ENCODE measurements around the gene KCNK6.

KCNK6 gene

DNA sequence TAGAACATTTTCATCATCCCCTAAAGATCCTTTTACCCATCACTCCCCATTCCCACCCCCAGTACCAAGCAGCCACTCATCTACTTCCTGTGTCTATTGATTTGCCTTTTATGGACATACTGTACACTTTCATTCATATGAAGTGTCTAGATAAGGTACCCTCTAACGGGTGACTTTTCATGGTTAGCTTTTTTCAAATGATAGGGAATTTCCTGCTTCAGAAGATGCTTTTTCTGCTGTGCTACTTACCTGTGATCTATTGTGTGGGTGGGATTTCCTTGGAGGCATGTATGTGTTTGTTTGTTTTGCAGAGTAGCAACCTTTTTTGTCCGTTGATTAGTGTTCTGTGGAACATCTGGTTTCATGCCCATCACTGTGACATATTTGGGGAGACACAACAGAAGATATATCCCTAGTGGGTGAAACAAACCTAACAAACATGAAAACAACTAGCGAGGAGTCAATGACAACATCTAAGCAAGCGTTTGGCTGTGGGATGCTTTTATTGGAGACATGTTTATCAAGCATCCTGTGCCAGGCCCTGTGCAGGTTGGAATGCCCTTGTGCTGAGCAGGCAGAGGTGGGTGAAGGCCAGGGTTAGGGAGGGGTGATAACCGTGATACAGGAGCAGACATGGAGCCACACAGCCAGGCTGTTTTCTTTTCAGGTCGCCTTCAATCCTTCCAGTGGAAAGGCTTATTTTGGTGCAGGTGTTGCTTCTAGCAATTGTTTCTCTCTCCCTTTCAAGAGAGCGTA is 37.7 kb upstream of the KCNK6 start:
- no peak overlapping the region for H3K4me3 ChIP-seq (ENCODE audit: low read depth, low read length)
- H3K9ac ChIP-seq (ENCODE audit: low read length): no peak overlapping the region
- peaks cover 5% of the 10 kb centered on the region; the same call in 1 of the 2 replicates for H3K4me1 ChIP-seq (ENCODE audit: control insufficient read depth, insufficient read depth, low read length)
- H3K27me3 ChIP-seq (ENCODE audit: control insufficient read depth, insufficient read depth, low read length): no peaks in the 10 kb centered on the region
- no peaks in the 10 kb centered on the region for H3K9me3 ChIP-seq (ENCODE audit: control insufficient read depth, insufficient read depth, low read depth, low read length)
- H3K27ac ChIP-seq (ENCODE audit: low read depth, low read length): no peak overlapping the region
- H3K36me3 ChIP-seq (ENCODE audit: control insufficient read depth, insufficient read depth, low read length): peaks cover 40% of the 10 kb centered on the region

DNA sequence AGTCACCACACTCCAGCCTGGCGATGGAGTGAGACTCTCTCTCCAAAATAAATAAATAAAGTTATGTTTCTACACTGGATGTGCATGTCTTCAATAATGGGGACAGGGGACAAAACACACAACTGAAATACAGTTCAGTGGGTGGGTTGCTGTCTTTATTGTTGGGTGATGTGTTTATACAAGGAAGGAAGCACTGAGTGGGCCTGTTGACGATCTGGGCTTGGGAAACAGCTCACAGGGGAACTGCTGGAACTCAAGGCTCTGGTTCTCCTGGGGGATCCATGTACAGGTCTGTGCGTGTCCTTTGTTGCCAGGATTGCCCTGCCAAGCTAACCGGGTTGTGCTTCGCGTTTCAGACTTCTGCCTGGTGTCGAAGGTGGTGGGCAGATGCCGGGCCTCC is 36.4 kb upstream of the KCNK6 start:
- Histone ChIP-seq H3K9me3 (ENCODE audit: control insufficient read depth, insufficient read depth, low read depth, low read length) (no peaks in the 10 kb centered on the region), H3K36me3 (ENCODE audit: control insufficient read depth, insufficient read depth, low read length) (peaks cover 48% of the 10 kb centered on the region), H3K9ac (ENCODE audit: low read length) (no peak overlapping the region), H3K4me3 (ENCODE audit: low read depth, low read length) (no peak overlapping the region), H3K27me3 (ENCODE audit: control insufficient read depth, insufficient read depth, low read length) (no peaks in the 10 kb centered on the region), H3K27ac (ENCODE audit: low read depth, low read length) (no peak overlapping the region), H3K4me1 (ENCODE audit: control insufficient read depth, insufficient read depth, low read length) (no peaks in the 10 kb centered on the region; the same call in 1 of the 2 replicates)

DNA sequence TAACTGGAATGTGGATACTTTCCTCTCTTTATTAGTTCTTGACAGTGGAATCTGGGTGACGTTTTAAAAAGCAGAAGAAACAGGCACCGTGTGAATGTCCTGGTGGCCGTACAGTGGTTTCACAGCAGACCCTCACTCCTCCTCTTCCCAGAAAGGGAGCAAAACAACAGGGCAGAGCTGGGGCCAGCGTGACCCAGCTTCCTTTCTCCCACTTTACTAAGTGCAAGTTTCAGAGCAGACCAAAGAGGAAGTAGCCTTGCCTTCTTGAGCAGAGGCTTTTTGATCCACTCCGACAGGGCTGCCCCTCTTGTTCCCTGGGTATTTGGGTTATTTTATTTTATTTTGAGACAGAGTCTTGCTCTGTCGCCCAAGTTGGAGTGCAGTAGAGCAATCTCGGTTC is 35.2 kb upstream of the KCNK6 start:
- H3K36me3 ChIP-seq (ENCODE audit: control insufficient read depth, insufficient read depth, low read length): peaks cover 59% of the 10 kb centered on the region
- H3K27ac ChIP-seq (ENCODE audit: low read depth, low read length): no peak overlapping the region
- no peak overlapping the region for H3K9ac ChIP-seq (ENCODE audit: low read length)
- no peaks in the 10 kb centered on the region for H3K9me3 ChIP-seq (ENCODE audit: control insufficient read depth, insufficient read depth, low read depth, low read length)
- no peaks in the 10 kb centered on the region for H3K4me1 ChIP-seq (ENCODE audit: control insufficient read depth, insufficient read depth, low read length)
- H3K4me3 ChIP-seq (ENCODE audit: low read depth, low read length): no peak overlapping the region
- H3K27me3 ChIP-seq (ENCODE audit: control insufficient read depth, insufficient read depth, low read length): no peaks in the 10 kb centered on the region

DNA sequence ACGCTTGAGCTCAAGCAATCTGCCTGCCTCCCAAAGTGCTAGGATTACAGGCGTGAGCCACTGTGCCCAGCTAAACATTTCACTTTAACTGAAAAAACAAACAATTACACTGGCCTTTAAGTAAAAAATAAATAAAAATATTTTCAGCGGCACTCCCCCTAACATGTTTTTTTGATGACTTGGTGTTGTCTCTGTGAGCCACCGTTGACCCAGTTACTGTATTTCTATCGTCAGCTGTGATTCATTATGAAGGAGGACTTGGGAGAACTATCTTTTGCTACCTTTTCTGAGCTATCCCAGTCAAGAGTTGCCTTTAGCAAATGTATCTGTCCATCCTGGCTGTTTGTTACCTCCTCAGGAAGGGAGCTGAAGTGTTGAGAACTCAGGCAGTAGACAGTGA is 34.1 kb upstream of the KCNK6 start:
- Histone ChIP-seq H3K27ac (ENCODE audit: low read depth, low read length) (no peak overlapping the region), H3K9ac (ENCODE audit: low read length) (no peak overlapping the region), H3K4me3 (ENCODE audit: low read depth, low read length) (no peak overlapping the region), H3K27me3 (ENCODE audit: control insufficient read depth, insufficient read depth, low read length) (no peaks in the 10 kb centered on the region), H3K4me1 (ENCODE audit: control insufficient read depth, insufficient read depth, low read length) (no peaks in the 10 kb centered on the region), H3K36me3 (ENCODE audit: control insufficient read depth, insufficient read depth, low read length) (peaks cover 63% of the 10 kb centered on the region), H3K9me3 (ENCODE audit: control insufficient read depth, insufficient read depth, low read depth, low read length) (no peaks in the 10 kb centered on the region)

DNA sequence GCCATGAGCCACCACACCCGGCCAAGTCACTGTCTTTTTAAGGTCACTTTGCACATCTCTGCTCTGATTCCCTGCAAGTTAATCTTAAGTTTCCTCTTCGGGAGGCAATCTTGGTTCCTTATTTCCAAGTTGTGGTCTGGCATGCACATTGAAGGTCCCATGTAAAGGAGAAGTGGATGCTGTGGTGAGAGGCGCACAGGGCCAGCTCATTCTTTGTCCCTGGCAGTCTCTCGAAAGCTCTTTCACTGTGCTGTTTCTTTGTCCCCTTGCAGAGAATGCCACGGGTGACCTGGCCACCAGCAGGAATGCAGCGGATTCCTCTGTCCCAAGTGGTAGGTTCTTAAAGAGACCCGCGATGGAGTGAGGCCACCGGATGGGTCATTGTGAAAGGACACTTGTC is 32.0 kb upstream of the KCNK6 start:
- no peak overlapping the region for H3K9ac ChIP-seq (ENCODE audit: low read length)
- H3K9me3 ChIP-seq (ENCODE audit: control insufficient read depth, insufficient read depth, low read depth, low read length): no peaks in the 10 kb centered on the region
- H3K36me3 ChIP-seq (ENCODE audit: control insufficient read depth, insufficient read depth, low read length): peaks cover 78% of the 10 kb centered on the region
- no peaks in the 10 kb centered on the region for H3K27me3 ChIP-seq (ENCODE audit: control insufficient read depth, insufficient read depth, low read length)
- no peaks in the 10 kb centered on the region for H3K4me1 ChIP-seq (ENCODE audit: control insufficient read depth, insufficient read depth, low read length)
- H3K27ac ChIP-seq (ENCODE audit: low read depth, low read length): no peak overlapping the region
- H3K4me3 ChIP-seq (ENCODE audit: low read depth, low read length): no peak overlapping the region

DNA sequence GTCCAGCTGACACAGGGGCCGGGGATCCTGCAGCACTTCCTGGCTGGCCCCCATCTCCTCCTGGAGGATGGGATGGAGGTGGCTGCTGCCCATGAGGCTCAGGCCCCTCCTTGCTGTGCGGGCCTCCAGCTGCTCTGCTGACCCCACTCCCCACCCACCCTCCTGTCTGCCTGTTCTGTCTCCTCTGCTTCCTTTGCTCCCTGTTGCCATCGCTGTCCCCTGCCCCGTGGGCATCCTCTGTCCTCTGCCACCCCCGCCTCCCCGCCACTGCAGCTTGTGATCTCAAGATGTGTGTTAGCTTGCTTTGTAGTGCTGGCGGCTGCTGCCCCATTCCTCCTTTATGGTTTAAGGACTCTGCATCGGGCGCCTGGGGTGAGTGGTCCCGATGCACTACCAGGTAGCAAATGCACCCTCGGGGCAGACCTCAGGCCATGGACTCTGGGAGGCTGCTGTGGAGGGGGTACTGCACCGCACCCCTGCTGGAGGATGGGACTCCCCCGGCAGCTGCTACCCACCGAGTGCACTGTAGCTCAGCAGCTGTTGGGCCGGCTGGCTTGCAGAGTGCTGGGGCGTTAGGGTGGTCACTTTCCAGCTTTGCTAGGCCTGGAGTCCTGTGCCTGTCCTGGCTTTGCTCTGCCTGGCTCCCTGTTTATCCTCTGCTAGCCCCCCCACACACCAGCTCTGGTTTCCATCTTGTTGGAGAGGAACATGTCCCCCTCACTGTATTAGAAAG is 31.4 kb upstream of the KCNK6 start:
- H3K36me3 ChIP-seq (ENCODE audit: control insufficient read depth, insufficient read depth, low read length): peaks cover 82% of the 10 kb centered on the region
- H3K9me3 ChIP-seq (ENCODE audit: control insufficient read depth, insufficient read depth, low read depth, low read length): no peaks in the 10 kb centered on the region
- no peak overlapping the region for H3K9ac ChIP-seq (ENCODE audit: low read length)
- no peaks in the 10 kb centered on the region for H3K27me3 ChIP-seq (ENCODE audit: control insufficient read depth, insufficient read depth, low read length)
- no peaks in the 10 kb centered on the region for H3K4me1 ChIP-seq (ENCODE audit: control insufficient read depth, insufficient read depth, low read length)
- H3K4me3 ChIP-seq (ENCODE audit: low read depth, low read length): no peak overlapping the region
- no peak overlapping the region for H3K27ac ChIP-seq (ENCODE audit: low read depth, low read length)

DNA sequence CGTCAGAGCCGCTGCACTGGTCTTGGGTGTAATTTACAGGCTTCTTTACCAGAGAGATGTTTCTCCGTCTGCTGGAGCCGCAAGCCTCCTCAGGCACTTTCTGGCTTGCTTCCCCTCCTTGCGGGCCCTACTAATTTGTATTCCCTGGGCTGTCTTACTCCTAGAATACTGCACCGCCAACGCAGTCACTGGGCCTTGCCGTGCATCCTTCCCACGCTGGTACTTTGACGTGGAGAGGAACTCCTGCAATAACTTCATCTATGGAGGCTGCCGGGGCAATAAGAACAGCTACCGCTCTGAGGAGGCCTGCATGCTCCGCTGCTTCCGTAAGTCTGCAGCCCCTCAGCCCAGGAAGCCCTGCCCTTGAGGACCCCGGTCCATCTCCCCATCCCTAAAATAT is 29.7 kb upstream of the KCNK6 start:
- H3K9me3 ChIP-seq (ENCODE audit: control insufficient read depth, insufficient read depth, low read depth, low read length): no peaks in the 10 kb centered on the region
- H3K9ac ChIP-seq (ENCODE audit: low read length): no peak overlapping the region
- H3K27me3 ChIP-seq (ENCODE audit: control insufficient read depth, insufficient read depth, low read length): no peaks in the 10 kb centered on the region
- H3K27ac ChIP-seq (ENCODE audit: low read depth, low read length): no peak overlapping the region
- H3K4me3 ChIP-seq (ENCODE audit: low read depth, low read length): no peak overlapping the region
- H3K36me3 ChIP-seq (ENCODE audit: control insufficient read depth, insufficient read depth, low read length): peaks cover 76% of the 10 kb centered on the region
- no peaks in the 10 kb centered on the region for H3K4me1 ChIP-seq (ENCODE audit: control insufficient read depth, insufficient read depth, low read length)

DNA sequence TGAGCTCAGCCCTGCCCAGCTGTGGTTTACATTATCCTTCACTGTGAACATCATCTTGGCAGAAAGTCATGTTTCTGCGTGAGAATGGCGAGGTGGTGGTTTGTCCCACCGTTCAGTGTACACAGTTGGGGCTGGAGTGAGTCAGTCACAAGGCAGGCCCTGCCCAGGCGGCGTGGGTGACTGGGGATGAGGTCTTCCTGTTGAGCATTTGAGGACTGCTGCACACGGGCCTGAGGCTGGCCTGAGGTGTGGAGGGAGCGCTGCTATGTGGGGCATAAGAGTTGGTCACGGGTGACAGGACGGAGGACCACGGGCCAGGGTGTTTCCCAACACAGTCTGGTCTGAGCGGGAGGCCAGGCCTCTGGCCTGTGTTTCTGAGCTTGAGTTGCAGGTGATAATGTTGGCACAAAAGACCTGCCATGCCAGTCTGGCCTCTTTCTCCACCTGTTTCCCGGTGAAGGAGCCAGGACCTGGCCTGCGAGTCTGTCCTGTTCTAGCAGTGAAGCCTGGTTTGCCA is 29.0 kb upstream of the KCNK6 start:
- Histone ChIP-seq H3K36me3 (ENCODE audit: control insufficient read depth, insufficient read depth, low read length) (peaks cover 73% of the 10 kb centered on the region), H3K27me3 (ENCODE audit: control insufficient read depth, insufficient read depth, low read length) (no peaks in the 10 kb centered on the region), H3K27ac (ENCODE audit: low read depth, low read length) (no peak overlapping the region), H3K9ac (ENCODE audit: low read length) (no peak overlapping the region), H3K4me1 (ENCODE audit: control insufficient read depth, insufficient read depth, low read length) (no peaks in the 10 kb centered on the region), H3K4me3 (ENCODE audit: low read depth, low read length) (no peak overlapping the region), H3K9me3 (ENCODE audit: control insufficient read depth, insufficient read depth, low read depth, low read length) (no peaks in the 10 kb centered on the region)

DNA sequence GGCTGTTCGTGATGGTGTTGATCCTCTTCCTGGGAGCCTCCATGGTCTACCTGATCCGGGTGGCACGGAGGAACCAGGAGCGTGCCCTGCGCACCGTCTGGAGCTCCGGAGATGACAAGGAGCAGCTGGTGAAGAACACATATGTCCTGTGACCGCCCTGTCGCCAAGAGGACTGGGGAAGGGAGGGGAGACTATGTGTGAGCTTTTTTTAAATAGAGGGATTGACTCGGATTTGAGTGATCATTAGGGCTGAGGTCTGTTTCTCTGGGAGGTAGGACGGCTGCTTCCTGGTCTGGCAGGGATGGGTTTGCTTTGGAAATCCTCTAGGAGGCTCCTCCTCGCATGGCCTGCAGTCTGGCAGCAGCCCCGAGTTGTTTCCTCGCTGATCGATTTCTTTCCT is 27.8 kb upstream of the KCNK6 start:
- peaks cover 64% of the 10 kb centered on the region for H3K36me3 ChIP-seq (ENCODE audit: control insufficient read depth, insufficient read depth, low read length)
- no peaks in the 10 kb centered on the region; the same call in 1 of the 2 replicates for H3K9me3 ChIP-seq (ENCODE audit: control insufficient read depth, insufficient read depth, low read depth, low read length)
- no peak overlapping the region for H3K4me3 ChIP-seq (ENCODE audit: low read depth, low read length)
- no peak overlapping the region for H3K27ac ChIP-seq (ENCODE audit: low read depth, low read length)
- no peaks in the 10 kb centered on the region for H3K27me3 ChIP-seq (ENCODE audit: control insufficient read depth, insufficient read depth, low read length)
- no peak overlapping the region for H3K9ac ChIP-seq (ENCODE audit: low read length)
- no peaks in the 10 kb centered on the region for H3K4me1 ChIP-seq (ENCODE audit: control insufficient read depth, insufficient read depth, low read length)

DNA sequence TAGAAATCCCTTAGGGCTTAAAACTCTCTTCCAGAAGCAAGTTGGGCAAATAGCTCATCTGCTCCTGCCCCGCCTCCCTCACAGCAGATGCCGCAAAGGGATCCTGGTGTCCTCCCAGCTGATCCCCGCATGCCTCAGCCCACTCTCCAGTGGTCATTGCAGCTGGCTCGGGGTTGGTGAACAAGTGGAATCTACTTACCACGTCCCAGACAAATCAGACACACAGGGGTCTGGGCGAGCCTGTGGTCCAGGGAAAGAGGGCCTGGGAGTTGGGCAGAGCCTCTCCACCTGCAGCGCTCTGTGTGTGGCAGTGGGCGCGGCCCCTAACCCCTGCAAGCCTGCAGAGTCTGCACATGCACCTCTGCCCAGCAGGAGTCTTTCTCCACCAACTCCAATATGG is 26.4 kb upstream of the KCNK6 start:
- Histone ChIP-seq H3K9ac (ENCODE audit: low read length) (no peak overlapping the region), H3K27me3 (ENCODE audit: control insufficient read depth, insufficient read depth, low read length) (no peaks in the 10 kb centered on the region), H3K27ac (ENCODE audit: low read depth, low read length) (no peak overlapping the region), H3K36me3 (ENCODE audit: control insufficient read depth, insufficient read depth, low read length) (peaks cover 55% of the 10 kb centered on the region), H3K9me3 (ENCODE audit: control insufficient read depth, insufficient read depth, low read depth, low read length) (no peaks in the 10 kb centered on the region; the same call in 1 of the 2 replicates), H3K4me1 (ENCODE audit: control insufficient read depth, insufficient read depth, low read length) (no peaks in the 10 kb centered on the region), H3K4me3 (ENCODE audit: low read depth, low read length) (no peak overlapping the region)

DNA sequence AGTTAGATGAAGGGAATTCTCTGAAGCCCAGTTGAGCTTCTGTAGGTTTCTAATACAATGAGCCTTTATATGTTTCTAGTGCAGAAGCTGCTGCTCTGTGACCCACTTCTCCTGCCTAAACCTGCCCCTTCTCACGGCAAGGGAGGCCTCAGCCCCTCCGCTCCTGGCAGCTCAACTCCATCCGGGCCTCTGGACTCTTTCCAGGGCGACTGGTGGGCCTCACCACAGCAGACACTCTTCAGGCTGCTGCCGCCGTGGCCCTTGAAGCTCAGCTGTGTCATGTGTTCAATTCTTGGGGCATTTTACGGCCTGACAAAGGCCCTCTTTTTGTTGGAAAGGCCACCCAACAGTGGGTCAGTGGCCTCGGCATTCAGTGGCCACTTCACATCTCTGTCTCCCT is 25.6 kb upstream of the KCNK6 start:
- no peak overlapping the region for H3K4me3 ChIP-seq (ENCODE audit: low read depth, low read length)
- no peaks in the 10 kb centered on the region; the same call in 1 of the 2 replicates for H3K9me3 ChIP-seq (ENCODE audit: control insufficient read depth, insufficient read depth, low read depth, low read length)
- peaks cover 2% of the 10 kb centered on the region; the same call in 1 of the 2 replicates for H3K4me1 ChIP-seq (ENCODE audit: control insufficient read depth, insufficient read depth, low read length)
- H3K27me3 ChIP-seq (ENCODE audit: control insufficient read depth, insufficient read depth, low read length): no peaks in the 10 kb centered on the region
- no peak overlapping the region for H3K9ac ChIP-seq (ENCODE audit: low read length)
- H3K36me3 ChIP-seq (ENCODE audit: control insufficient read depth, insufficient read depth, low read length): peaks cover 47% of the 10 kb centered on the region
- no peak overlapping the region for H3K27ac ChIP-seq (ENCODE audit: low read depth, low read length)

Data from HUES6 (cell line).